Ascending aorta (tissue), 2 donors: Measurements from ENCODE around the gene SAMD11. TPM values are rescaled to one million over a fixed set of nuclear protein-coding genes. Genes with fewer than 3 reads are reported as not detected.

Source experiments
- DNase-seq, 2 donors: peaks; one replicate each; pipeline ENCODE4 v3.0.0-alpha.2; 2019; ENCODE audit warnings: low spot score in 2 of 2
- H3K27ac ChIP-seq, 2 donors: fragments of 200-600 bp; sonication (generic); one replicate each; pipeline ENCODE4 v1.5.1; 2016 to 2017; ENCODE audit warnings: mild to moderate bottlenecking in 1 of 2
- H3K27me3 ChIP-seq: fragments of 200-600 bp; sonication (generic); one replicate; pipeline ENCODE4 v1.5.1; 2017
- H3K36me3 ChIP-seq, 2 donors: fragments of 200-600 bp; sonication (generic); one replicate each; pipeline ENCODE4 v1.5.1; 2016
- H3K4me1 ChIP-seq, 2 donors: fragments of 200-600 bp; sonication (generic); one replicate each; pipeline ENCODE4 v1.5.1; 2016 to 2017; ENCODE audit warnings: mild to moderate bottlenecking in 1 of 2
- H3K4me3 ChIP-seq, 2 donors: fragments of 200-600 bp; sonication (generic); one replicate each; pipeline ENCODE4 v1.5.1; 2016 to 2017; ENCODE audit warnings: mild to moderate bottlenecking in 1 of 2
- H3K9me3 ChIP-seq, 2 donors: fragments of 200-600 bp; sonication (generic); one replicate each; pipeline ENCODE4 v1.5.1; 2016
- CTCF ChIP-seq, 3 experiments: fragments of 200-600 bp in 2 of 3; fragments of 450-650 bp in 1 of 3; sonication (generic) in 2 of 3; IDR thresholded peaks; one replicate each; pipeline ENCODE4 v1.5.1; 2016 to 2019; ENCODE audit warnings: antibody characterized with exemption in 3 of 3, mild to moderate bottlenecking in 1 of 3, moderate library complexity in 1 of 3
- intact Hi-C: fragments of 100-400 bp; cut with DNase I; formaldehyde crosslinking; loops from one replicate; pipeline ENCODE4 v1.15.1; 2023
- total RNA-seq: library from RNA; depleted of rRNA; stranded (reverse); fragments of >200 nt; gene quantifications from one replicate; pipeline ENCODE4 v1.1.0, GENCODE V29; 2016

The SAMD11 gene
- total RNA-seq, 1 donor from 2014 or later = 9.7 TPM

GRCh38 chr1:967466-968343 lies 44.0 kb downstream of the SAMD11 start:
- H3K27ac ChIP-seq = no peak overlapping the region
- no peak for TF ChIP-seq CTCF (IDR thresholded peaks at IDR 0.05)
- DNase-seq = no peak
- H3K4me3 ChIP-seq = peak overlapping the region; percentile 62 to 77
- intact Hi-C loops = no loop called here
- H3K4me1 ChIP-seq = peaks cover 4 to 8% of the 10 kb centered on the region in 2 donors
- peaks cover 3 to 5% of the 10 kb centered on the region in 2 donors for H3K36me3 ChIP-seq
- H3K9me3 ChIP-seq = no peaks in the 10 kb centered on the region
- H3K27me3 ChIP-seq = peaks cover 14% of the 10 kb centered on the region

- intact Hi-C loops = no loop called here
- no peak for DNase-seq
- Histone ChIP-seq H3K36me3 (no peaks in the 10 kb centered on the region), H3K27ac (no peak overlapping the region), H3K4me1 (peaks cover 4 to 8% of the 10 kb centered on the region in 2 donors), H3K4me3 (no peak overlapping the region), H3K27me3 (peaks cover 23% of the 10 kb centered on the region), H3K9me3 (no peaks in the 10 kb centered on the region)
- TF ChIP-seq CTCF (IDR thresholded peaks at IDR 0.05) = no peak
Measured at GRCh38 chr1:969260-969855, 45.6 kb downstream of the SAMD11 start.

- H3K27me3 ChIP-seq = peaks cover 26% of the 10 kb centered on the region
- no peak for DNase-seq
- no peaks in the 10 kb centered on the region for H3K36me3 ChIP-seq
- no peak for TF ChIP-seq CTCF (IDR thresholded peaks at IDR 0.05)
- H3K27ac ChIP-seq = no peak overlapping the region
- no peaks in the 10 kb centered on the region for H3K9me3 ChIP-seq
- intact Hi-C loops = no loop called here
- H3K4me3 ChIP-seq = no peak overlapping the region
- peaks cover 4 to 8% of the 10 kb centered on the region in 2 donors for H3K4me1 ChIP-seq
Measured at GRCh38 chr1:970242-970972, 46.7 kb downstream of the SAMD11 start.

- no peak for DNase-seq
- H3K4me3 ChIP-seq = no peak overlapping the region
- peaks cover 26% of the 10 kb centered on the region for H3K27me3 ChIP-seq
- H3K9me3 ChIP-seq = no peaks in the 10 kb centered on the region
- intact Hi-C loops = no loop called here
- TF ChIP-seq CTCF (IDR thresholded peaks at IDR 0.05) = no peak
- H3K36me3 ChIP-seq = no peaks in the 10 kb centered on the region
- no peak overlapping the region for H3K27ac ChIP-seq
- peaks cover 6 to 10% of the 10 kb centered on the region in 2 donors for H3K4me1 ChIP-seq
Measured at GRCh38 chr1:970973-971730, 47.4 kb downstream of the SAMD11 start.
